HUDEP-2 (cell line): ENCODE measurements around the gene PCP2.

Source experiments
- DNase-seq, 76 experiments: peaks; one replicate each; lab custom pipeline; 2025; ENCODE audit not compliant: unreplicated experiment in 76 of 76; lab: John Stamatoyannopoulos, UW

Gene PCP2

GRCh38 chr19:7602935-7603497 lies 30.5 kb downstream of the PCP2 start:
- no peak for DNase-seq

GRCh38 chr19:7602240-7602934 lies 31.1 kb downstream of the PCP2 start:
- DNase-seq: no peak

GRCh38 chr19:7600721-7601120 lies 32.8 kb downstream of the PCP2 start:
- no peak for DNase-seq

- no peak for DNase-seq
Measured at GRCh38 chr19:7598180-7598579, 35.3 kb downstream of the PCP2 start.

GRCh38 chr19:7597689-7598088 lies 35.8 kb downstream of the PCP2 start:
- DNase-seq: no peak

- no peak for DNase-seq
Measured at GRCh38 chr19:7596211-7596937, 37.1 kb downstream of the PCP2 start.

GRCh38 chr19:7595466-7596133 lies 37.9 kb downstream of the PCP2 start, which contains the start of gene CAMSAP3:
TSS of gene CAMSAP3 (plus strand) at chr19:7595863. CDS start at chr19:7596003, 140 bp downstream.
- DNase-seq: no peak

GRCh38 chr19:7590256-7590655 lies 43.3 kb downstream of the PCP2 start:
- no peak for DNase-seq

GRCh38 chr19:7589822-7590221 lies 43.7 kb downstream of the PCP2 start:
- no peak for DNase-seq

- DNase-seq: no peak
Measured at GRCh38 chr19:7582446-7582845, 51.1 kb downstream of the PCP2 start.
